A673 (cell line): ENCODE measurements around the gene LFNG. TPM values are rescaled to one million over a fixed set of nuclear protein-coding genes. Genes with fewer than 3 reads are reported as not detected.
A peak's percentile ranks its signal among the peaks of the same experiment; 100 is the strongest.

Source experiments
- BruUV-seq: library from RNA; stranded (reverse); fragments of 400-500 nt; replicated peaks from 2 replicates; lab custom pipeline; 2021; lab: Mats Ljungman, UMichigan
- CTCF ChIA-PET: fragments of 300-600 bp; sonication (Branson Sonifier 250); formaldehyde crosslinking; loops from one replicate; lab custom pipeline; 2022; ENCODE audit warnings: antibody characterized with exemption; lab: Charles Lee
- POLR2A ChIA-PET: fragments of 300-600 bp; sonication (Branson Sonifier 250); formaldehyde crosslinking; loops from one replicate; lab custom pipeline; 2022; ENCODE audit warnings: antibody characterized with exemption; ENCODE audit not compliant: low non-redundant PET; lab: Charles Lee
- DNase-seq: peaks from one replicate; pipeline ENCODE4 v3.0.0-alpha.2; 2015; ENCODE audit warnings: low spot score
- H3K27ac ChIP-seq: fragments of 200-600 bp; sonication (generic); 2 replicates; pipeline ENCODE4 v1.5.1; 2016; ENCODE audit warnings: mixed run types, low read depth, mild to moderate bottlenecking, mixed read lengths, antibody characterized with exemption, low read length; ENCODE audit not compliant: poor library complexity, severe bottlenecking
- H3K27me3 ChIP-seq: fragments of 200-600 bp; sonication (generic); replicated peaks from 2 replicates; pipeline ENCODE4 v1.6.1; 2017; ENCODE audit warnings: mixed run types, low read depth, mild to moderate bottlenecking, mixed read lengths, antibody characterized with exemption, low read length; ENCODE audit not compliant: insufficient read depth, poor library complexity
- H3K36me3 ChIP-seq: fragments of 200-600 bp; sonication (generic); 2 replicates; pipeline ENCODE4 v1.6.1; 2016; ENCODE audit warnings: mixed run types, mild to moderate bottlenecking, mixed read lengths, antibody characterized with exemption, low read length; ENCODE audit not compliant: insufficient read depth, poor library complexity, severe bottlenecking
- H3K4me1 ChIP-seq: fragments of 200-600 bp; sonication (generic); 2 replicates; pipeline ENCODE4 v1.6.1; 2017; ENCODE audit warnings: mixed run types, mild to moderate bottlenecking, mixed read lengths, antibody characterized with exemption, low read length; ENCODE audit not compliant: insufficient read depth, poor library complexity, severe bottlenecking
- H3K4me3 ChIP-seq: fragments of 200-600 bp; sonication (generic); 2 replicates; pipeline ENCODE4 v1.5.1; 2016; ENCODE audit warnings: low read depth, mixed run types, mild to moderate bottlenecking, mixed read lengths, low read length; ENCODE audit not compliant: poor library complexity, severe bottlenecking
- H3K9me3 ChIP-seq: fragments of 200-600 bp; sonication (generic); 2 replicates; pipeline ENCODE4 v1.6.1; 2016; ENCODE audit warnings: mixed run types, low read depth, mild to moderate bottlenecking, mixed read lengths, antibody characterized with exemption, low read length; ENCODE audit not compliant: poor library complexity, severe bottlenecking
- CTCF ChIP-seq: fragments of 300-800, 200-600 bp; sonication (generic); conservative IDR thresholded peaks from 2 replicates; pipeline ENCODE4 v1.5.1; 2017; ENCODE audit warnings: low read depth, mild to moderate bottlenecking, antibody characterized with exemption, low read length, moderate library complexity, mixed read lengths
- EZH2 ChIP-seq: fragments of 200-600 bp; sonication (generic); IDR thresholded peaks from 2 replicates; pipeline ENCODE4 v1.6.1; 2017; ENCODE audit warnings: borderline replicate concordance, low read depth, mild to moderate bottlenecking, mixed read lengths, antibody characterized with exemption, low read length; ENCODE audit not compliant: poor library complexity, severe bottlenecking
- intact Hi-C: fragments of 100-400 bp; cut with micrococcal nuclease; formaldehyde crosslinking; loops from one replicate; pipeline ENCODE4 v1.10.0; 2022; ENCODE audit not compliant: unreplicated experiment
- total RNA-seq: library from RNA; stranded (reverse); gene quantifications from 2 replicates; pipeline ENCODE4 v1.2.3, GENCODE V29; 2021

Gene LFNG
- total RNA-seq, 1 experiment from 2014 or later, result 11.7 TPM

GRCh38 chr7:2502647-2502966 lies 17.0 kb upstream of the LFNG start:
- no peak for DNase-seq
- ChIA-PET CTCF (interaction anchor here (0.7 kb wide), 1 partner anchor 333 kb away, joined by 3 read pairs; no protein-coding TSS in a partner anchor), POLR2A (no interaction called here)
- Histone ChIP-seq H3K4me1 (peaks cover 10% of the 10 kb centered on the region), H3K36me3 (no peaks in the 10 kb centered on the region), H3K4me3 (no peak overlapping the region), H3K27me3 (no peaks in the 10 kb centered on the region), H3K27ac (no peak overlapping the region), H3K9me3 (no peaks in the 10 kb centered on the region)
- no TSS peak for BruUV-seq
- TF ChIP-seq CTCF (no peak), EZH2 (no peak)
- intact Hi-C loops, result no loop called here

- Histone ChIP-seq H3K9me3 (no peaks in the 10 kb centered on the region), H3K27ac (no peak overlapping the region), H3K4me3 (no peak overlapping the region), H3K27me3 (no peaks in the 10 kb centered on the region), H3K36me3 (no peaks in the 10 kb centered on the region), H3K4me1 (peaks cover 10% of the 10 kb centered on the region)
- ChIA-PET CTCF (no interaction called here), POLR2A (no interaction called here)
- BruUV-seq, result no TSS peak
- peak; percentile 47 for DNase-seq
- TF ChIP-seq CTCF (no peak), EZH2 (no peak)
- intact Hi-C loops, result no loop called here
Measured at GRCh38 chr7:2503056-2503941, 16.3 kb upstream of the LFNG start.

- CTCF ChIA-PET, result no interaction called here
- no peak for DNase-seq
- intact Hi-C loops, result no loop called here
Measured at GRCh38 chr7:2504128-2504888, 15.3 kb upstream of the LFNG start.

More at GRCh38 chr7:2504128-2504888, 15.3 kb upstream of the LFNG start:
- no TSS peak for BruUV-seq
- TF ChIP-seq EZH2 (no peak), CTCF (no peak)
- POLR2A ChIA-PET, result no interaction called here
- no peak overlapping the region for H3K4me3 ChIP-seq
- no peaks in the 10 kb centered on the region for H3K36me3 ChIP-seq
- H3K9me3 ChIP-seq, result no peaks in the 10 kb centered on the region
- H3K27ac ChIP-seq, result no peak overlapping the region
- H3K27me3 ChIP-seq, result no peaks in the 10 kb centered on the region
- peaks cover 10% of the 10 kb centered on the region for H3K4me1 ChIP-seq
